Lower lobe of right lung (tissue), 2 donors: Measurements from ENCODE around the gene CAMKK1. TPM values are rescaled to one million over a fixed set of nuclear protein-coding genes. Genes with fewer than 3 reads are reported as not detected.

ENCODE experiments used
- ATAC-seq, 2 donors: fragments of 200-7000 bp; cut with Tn5 transposase; one replicate each; pipeline ENCODE4 v1.9.1; 2020 to 2022; ENCODE audit warnings: mild to moderate bottlenecking in 2 of 2, moderate library complexity in 2 of 2
- DNase-seq: peaks from one replicate; pipeline ENCODE4 v3.0.0-alpha.2; 2020
- H3K27ac ChIP-seq: fragments of 200-600 bp; one replicate; pipeline ENCODE4 v1.8.0; 2022
- H3K27me3 ChIP-seq: fragments of 200-600 bp; one replicate; pipeline ENCODE4 v1.8.0; 2022; ENCODE audit warnings: low read depth
- H3K36me3 ChIP-seq: fragments of 200-600 bp; one replicate; pipeline ENCODE4 v1.8.0; 2022; ENCODE audit warnings: mild to moderate bottlenecking
- H3K4me1 ChIP-seq: fragments of 200-600 bp; one replicate; pipeline ENCODE4 v1.8.0; 2022
- H3K4me3 ChIP-seq: fragments of 200-600 bp; one replicate; pipeline ENCODE4 v1.8.0; 2022; ENCODE audit warnings: mild to moderate bottlenecking
- H3K9me3 ChIP-seq: fragments of 200-600 bp; one replicate; pipeline ENCODE4 v1.8.0; 2022
- intact Hi-C: fragments of 100-400 bp; cut with DNase I; formaldehyde crosslinking; loops from one replicate; pipeline ENCODE4 v1.11.0; 2022
- total RNA-seq: library from RNA; stranded (reverse); fragmentation: NEBNext Ultra II Directional; extraction: Animal tissue kit (Norgen Biotek cat#: 25700); gene quantifications from one replicate; pipeline ENCODE4 v1.2.1, GENCODE V29; 2021
- TF ChIP-seq, protein P1 (sequence below): fragments of 200-600 bp; IDR thresholded peaks from one replicate; pipeline ENCODE4 v1.8.0; 2022; ENCODE audit warnings: antibody characterized with exemption, mild to moderate bottlenecking
- donor health status: DM: no; HTN: yes; CAD: no; lungs with severe emphysema.

CAMKK1 gene
- total RNA-seq, 1 donor from 2014 or later, result 9.7 TPM

- Histone ChIP-seq H3K9me3 (no peaks in the 10 kb centered on the region), H3K4me3 (no peak overlapping the region), H3K36me3 (peaks cover 85% of the 10 kb centered on the region), H3K27me3 (no peaks in the 10 kb centered on the region), H3K4me1 (peaks cover 15% of the 10 kb centered on the region), H3K27ac (no peak overlapping the region)
- intact Hi-C loops, result no loop called here
- ATAC-seq (no peak), DNase-seq (no peak)
- TF ChIP-seq, protein P1, sequence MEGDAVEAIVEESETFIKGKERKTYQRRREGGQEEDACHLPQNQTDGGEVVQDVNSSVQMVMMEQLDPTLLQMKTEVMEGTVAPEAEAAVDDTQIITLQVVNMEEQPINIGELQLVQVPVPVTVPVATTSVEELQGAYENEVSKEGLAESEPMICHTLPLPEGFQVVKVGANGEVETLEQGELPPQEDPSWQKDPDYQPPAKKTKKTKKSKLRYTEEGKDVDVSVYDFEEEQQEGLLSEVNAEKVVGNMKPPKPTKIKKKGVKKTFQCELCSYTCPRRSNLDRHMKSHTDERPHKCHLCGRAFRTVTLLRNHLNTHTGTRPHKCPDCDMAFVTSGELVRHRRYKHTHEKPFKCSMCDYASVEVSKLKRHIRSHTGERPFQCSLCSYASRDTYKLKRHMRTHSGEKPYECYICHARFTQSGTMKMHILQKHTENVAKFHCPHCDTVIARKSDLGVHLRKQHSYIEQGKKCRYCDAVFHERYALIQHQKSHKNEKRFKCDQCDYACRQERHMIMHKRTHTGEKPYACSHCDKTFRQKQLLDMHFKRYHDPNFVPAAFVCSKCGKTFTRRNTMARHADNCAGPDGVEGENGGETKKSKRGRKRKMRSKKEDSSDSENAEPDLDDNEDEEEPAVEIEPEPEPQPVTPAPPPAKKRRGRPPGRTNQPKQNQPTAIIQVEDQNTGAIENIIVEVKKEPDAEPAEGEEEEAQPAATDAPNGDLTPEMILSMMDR, result no peak
Measured at GRCh38 chr17:3826191-3826590, 66.7 kb downstream of the CAMKK1 start.

DNA sequence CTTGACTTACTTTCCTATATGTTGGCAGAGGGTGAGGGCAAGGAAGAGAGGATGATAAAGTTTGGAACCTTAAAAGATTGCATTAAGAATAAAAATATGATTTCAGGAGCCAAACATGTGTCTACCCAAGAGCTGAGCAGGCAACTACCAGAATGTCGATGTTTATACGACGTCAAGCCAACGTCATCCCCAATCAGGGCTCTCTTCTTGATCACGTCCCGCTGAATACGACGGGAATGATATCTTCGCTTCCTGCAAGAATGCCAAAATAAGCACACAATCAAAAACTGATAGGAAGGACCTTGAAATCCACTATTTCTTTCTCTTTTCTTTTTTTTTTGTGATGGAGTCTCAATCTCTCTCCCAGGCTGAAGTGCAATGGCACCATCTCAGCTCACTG, 71.8 kb downstream of the CAMKK1 start:
- DNase-seq, result no peak
- Histone ChIP-seq H3K9me3 (no peaks in the 10 kb centered on the region), H3K4me3 (no peak overlapping the region), H3K36me3 (peaks cover 99% of the 10 kb centered on the region), H3K27ac (no peak overlapping the region), H3K27me3 (no peaks in the 10 kb centered on the region), H3K4me1 (no peaks in the 10 kb centered on the region)
- no peak for ATAC-seq
- TF ChIP-seq, protein P1, result no peak
- intact Hi-C loops, result no loop called here

DNA sequence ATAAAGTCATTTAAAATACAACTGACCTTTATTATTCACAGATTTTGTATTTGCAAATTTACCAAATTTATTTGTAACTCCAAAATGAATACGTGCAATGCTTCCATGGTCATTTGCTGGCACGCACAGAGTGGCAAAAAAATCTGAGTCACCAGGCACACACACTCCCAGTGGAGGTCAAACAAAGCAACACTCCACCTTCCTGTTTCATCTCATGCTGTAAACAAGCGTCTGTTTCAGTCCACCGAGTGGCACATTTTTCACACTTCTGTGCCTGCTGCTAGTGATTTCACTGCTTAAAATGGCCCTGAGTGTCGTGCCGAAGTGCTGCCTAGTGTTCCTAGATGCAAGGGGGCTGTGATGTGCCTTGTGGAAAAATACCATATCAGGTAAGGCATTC, 74.1 kb downstream of the CAMKK1 start:
- intact Hi-C loops, result no loop called here
- ATAC-seq (no peak), DNase-seq (no peak)
- no peaks in the 10 kb centered on the region for H3K27me3 ChIP-seq
- TF ChIP-seq, protein P1, result no peak
- H3K4me1 ChIP-seq, result no peaks in the 10 kb centered on the region
- no peak overlapping the region for H3K27ac ChIP-seq
- H3K4me3 ChIP-seq, result no peak overlapping the region
- no peaks in the 10 kb centered on the region for H3K9me3 ChIP-seq
- peaks cover 100% of the 10 kb centered on the region for H3K36me3 ChIP-seq

DNA sequence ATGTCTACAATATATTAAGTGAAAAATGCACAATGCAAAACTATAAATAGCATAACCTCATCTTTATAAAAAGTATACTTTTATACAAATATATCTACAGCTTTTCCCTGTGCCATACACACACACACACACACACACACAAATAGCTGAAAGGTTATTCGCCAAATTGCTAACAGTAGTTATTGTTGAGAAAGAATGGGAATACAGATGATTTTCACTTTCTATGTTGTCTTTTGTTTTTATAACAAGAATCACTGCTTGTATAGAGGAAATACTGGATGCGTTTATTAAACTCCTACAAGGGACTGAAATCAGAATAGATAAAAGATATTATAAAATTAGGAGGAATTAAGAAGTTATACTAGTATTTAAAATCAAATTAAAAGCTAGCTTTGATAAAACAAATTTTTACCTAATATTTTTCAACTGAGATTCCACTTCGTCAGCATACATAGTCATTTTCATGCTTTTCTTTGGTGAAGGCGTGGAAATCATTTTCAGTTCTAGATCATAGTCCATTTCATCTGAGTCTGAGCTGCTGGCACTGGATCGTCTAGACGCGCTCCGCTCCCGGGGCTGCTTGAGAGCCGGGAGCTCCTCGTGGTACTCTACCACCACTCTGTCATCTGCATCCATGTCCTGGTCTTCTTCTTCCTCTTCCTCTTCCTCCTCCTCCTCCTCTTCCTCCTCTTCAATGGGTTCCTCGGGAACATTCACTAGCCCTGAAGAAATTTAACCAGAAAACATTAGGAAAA, 74.8 kb downstream of the CAMKK1 start:
- Histone ChIP-seq H3K4me1 (no peaks in the 10 kb centered on the region), H3K9me3 (no peaks in the 10 kb centered on the region), H3K36me3 (peaks cover 100% of the 10 kb centered on the region), H3K27ac (no peak overlapping the region), H3K27me3 (no peaks in the 10 kb centered on the region), H3K4me3 (no peak overlapping the region)
- intact Hi-C loops, result no loop called here
- DNase-seq (no peak), ATAC-seq (no peak)
- TF ChIP-seq, protein P1, result no peak

DNA sequence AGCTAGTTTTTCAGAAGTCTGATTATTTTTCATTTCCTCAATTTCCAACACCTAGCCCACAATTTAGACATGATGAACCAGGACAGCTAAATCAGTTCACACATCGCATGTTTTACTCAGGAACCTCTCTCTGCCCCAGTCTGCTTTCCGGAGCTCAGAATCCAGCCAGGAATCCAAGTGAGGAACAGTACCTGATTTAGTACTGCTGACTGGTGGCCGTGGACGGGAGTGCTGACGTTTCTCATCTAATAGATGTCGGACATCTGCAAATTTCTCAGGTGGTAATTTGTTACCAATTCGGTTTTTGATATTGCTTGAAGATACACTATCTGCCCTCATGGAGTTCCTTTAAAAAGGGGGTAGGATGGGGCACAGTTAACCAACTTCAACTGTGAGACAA, 76.9 kb downstream of the CAMKK1 start:
- no peaks in the 10 kb centered on the region for H3K9me3 ChIP-seq

More for the DNA sequence above, 76.9 kb downstream of the CAMKK1 start:
- ATAC-seq (no peak), DNase-seq (no peak)
- H3K27me3 ChIP-seq, result no peaks in the 10 kb centered on the region
- peaks cover 100% of the 10 kb centered on the region for H3K36me3 ChIP-seq
- H3K4me3 ChIP-seq, result no peak overlapping the region
- no peaks in the 10 kb centered on the region for H3K4me1 ChIP-seq
- intact Hi-C loops, result no loop called here
- TF ChIP-seq, protein P1, result no peak
- no peak overlapping the region for H3K27ac ChIP-seq
